Gastroesophageal sphincter (tissue), 3 donors: ENCODE measurements around the gene SLU7.

ENCODE experiments used
- POLR2A ChIP-seq, 2 donors: fragments of 450-650 bp; IDR thresholded peaks; one replicate each; pipeline ENCODE4 v1.6.1; 2017; ENCODE audit warnings: antibody characterized with exemption in 2 of 2, mild to moderate bottlenecking in 2 of 2, moderate library complexity in 1 of 2
- POLR2AphosphoS5 ChIP-seq: sonication (generic); formaldehyde crosslinking; IDR thresholded peaks from one replicate; pipeline ENCODE4 v1.6.1; 2017; ENCODE audit warnings: antibody characterized with exemption
- TF ChIP-seq, protein P1 (sequence below), 4 experiments: fragments of 200-600 bp in 2 of 4; fragments of 450-650 bp in 2 of 4; sonication (generic) in 1 of 4; IDR thresholded peaks; one replicate each; pipeline ENCODE4 v1.5.1; 2017 to 2019; ENCODE audit warnings: antibody characterized with exemption in 4 of 4, mild to moderate bottlenecking in 2 of 4, moderate library complexity in 2 of 4

DNA sequence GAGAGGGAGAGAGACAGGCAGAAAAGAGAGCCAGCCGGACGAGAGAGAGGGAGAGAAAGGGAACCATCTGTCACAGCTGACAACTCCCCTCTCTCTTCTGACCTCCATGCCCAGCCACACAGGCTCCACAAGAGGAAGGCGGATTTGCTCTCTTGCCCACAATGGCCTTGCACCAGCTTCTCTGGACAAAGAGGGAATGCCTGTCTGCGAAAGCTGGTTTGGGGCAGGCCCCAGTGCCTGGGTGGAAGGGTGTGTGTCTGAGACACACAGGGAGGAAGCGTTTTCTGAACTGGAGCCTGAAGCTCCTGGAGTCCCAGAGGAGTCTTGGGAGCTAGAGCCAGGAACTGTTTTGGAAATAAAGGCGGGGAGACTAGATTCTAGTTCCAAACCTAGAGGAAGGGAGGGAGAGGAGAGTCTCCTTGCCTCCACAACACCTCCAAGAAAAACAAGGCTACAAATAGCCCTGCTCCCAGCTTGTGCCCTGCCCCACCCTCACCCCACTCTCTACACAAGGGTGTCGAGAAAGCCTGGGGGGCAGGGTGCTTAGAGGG is 60.9 kb downstream of the SLU7 start:
- TF ChIP-seq, protein P1, sequence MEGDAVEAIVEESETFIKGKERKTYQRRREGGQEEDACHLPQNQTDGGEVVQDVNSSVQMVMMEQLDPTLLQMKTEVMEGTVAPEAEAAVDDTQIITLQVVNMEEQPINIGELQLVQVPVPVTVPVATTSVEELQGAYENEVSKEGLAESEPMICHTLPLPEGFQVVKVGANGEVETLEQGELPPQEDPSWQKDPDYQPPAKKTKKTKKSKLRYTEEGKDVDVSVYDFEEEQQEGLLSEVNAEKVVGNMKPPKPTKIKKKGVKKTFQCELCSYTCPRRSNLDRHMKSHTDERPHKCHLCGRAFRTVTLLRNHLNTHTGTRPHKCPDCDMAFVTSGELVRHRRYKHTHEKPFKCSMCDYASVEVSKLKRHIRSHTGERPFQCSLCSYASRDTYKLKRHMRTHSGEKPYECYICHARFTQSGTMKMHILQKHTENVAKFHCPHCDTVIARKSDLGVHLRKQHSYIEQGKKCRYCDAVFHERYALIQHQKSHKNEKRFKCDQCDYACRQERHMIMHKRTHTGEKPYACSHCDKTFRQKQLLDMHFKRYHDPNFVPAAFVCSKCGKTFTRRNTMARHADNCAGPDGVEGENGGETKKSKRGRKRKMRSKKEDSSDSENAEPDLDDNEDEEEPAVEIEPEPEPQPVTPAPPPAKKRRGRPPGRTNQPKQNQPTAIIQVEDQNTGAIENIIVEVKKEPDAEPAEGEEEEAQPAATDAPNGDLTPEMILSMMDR (IDR thresholded peaks at IDR 0.05): no peak
- TF ChIP-seq POLR2A (IDR thresholded peaks at IDR 0.05): no peak
- TF ChIP-seq POLR2AphosphoS5: no peak
